Retina (tissue), 1 donor: ENCODE results near the gene AJUBA.
"Not testable (repeated sequence)": the region's sequence is repeated elsewhere in the genome, so short reads cannot be mapped to it uniquely, and the experiment has no call there.

Experiments used
- DNase-seq: peaks from one replicate; pipeline ENCODE4 v3.0.0-alpha.2; 2016

AJUBA gene

GRCh38 chr14:23006188-23006534 is 23.8 kb upstream of the AJUBA start:
- DNase-seq = no peak

GRCh38 chr14:23005451-23006187 is 23.3 kb upstream of the AJUBA start:
- DNase-seq = no peak

DNA sequence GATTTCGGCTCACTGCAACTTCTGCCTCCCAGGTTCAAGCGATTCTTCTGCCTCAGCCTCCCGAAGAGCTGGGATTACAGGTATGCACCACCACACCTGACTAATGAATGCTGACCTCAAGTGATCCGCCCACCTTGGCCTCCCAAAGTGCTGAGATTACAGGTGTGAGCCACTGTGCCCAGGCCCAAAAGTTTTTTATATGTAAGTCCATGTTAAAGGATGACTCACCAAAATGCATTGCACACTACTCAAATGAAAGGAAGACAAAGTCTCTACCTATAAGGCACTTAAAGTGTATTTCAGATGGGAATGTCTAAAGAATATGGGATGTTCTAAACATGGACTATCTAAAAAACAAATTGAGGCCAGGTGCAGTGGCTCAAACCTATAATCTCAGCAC is 21.9 kb upstream of the AJUBA start:
- not testable (repeated sequence) for DNase-seq

DNA sequence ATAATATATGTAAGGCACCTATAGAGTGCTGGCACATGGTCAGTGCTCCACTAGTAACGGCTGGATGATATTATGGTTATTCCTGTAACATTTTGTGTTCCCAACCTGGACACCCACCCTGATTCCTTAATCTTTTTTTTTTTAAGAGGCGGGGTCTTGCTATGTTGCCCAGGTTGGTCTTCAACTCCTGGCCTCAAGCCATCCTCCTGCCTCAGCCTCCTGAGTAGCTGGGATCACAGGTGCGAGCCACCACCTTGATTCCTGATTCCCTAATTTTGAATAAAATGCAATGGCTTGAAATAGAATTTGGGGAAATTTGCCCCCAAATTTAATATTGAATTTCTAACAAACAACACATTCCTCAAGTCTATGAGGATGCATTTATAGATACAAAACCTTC is 20.2 kb upstream of the AJUBA start:
- no peak for DNase-seq

DNA sequence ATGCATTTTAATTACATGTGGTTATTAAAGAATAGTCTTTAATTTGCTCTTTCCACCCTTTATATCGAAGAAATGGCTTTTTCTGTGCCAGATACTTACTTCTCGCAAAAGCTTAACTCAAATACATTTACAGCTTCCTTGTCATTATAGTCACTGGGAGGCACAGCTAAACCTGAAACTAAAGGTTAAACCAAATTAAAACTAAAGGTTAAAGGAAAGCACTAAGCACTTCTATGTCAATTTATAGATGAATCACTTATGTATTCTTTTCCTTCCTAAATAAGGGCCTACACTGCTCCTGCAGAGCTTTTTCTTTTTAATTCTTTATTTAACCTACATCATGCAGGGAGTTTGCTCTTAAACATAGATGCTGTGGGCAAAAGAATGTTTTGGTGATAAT is 18.5 kb upstream of the AJUBA start:
- no peak for DNase-seq

GRCh38 chr14:22998329-22999012 is 16.1 kb upstream of the AJUBA start:
- no peak for DNase-seq

DNA sequence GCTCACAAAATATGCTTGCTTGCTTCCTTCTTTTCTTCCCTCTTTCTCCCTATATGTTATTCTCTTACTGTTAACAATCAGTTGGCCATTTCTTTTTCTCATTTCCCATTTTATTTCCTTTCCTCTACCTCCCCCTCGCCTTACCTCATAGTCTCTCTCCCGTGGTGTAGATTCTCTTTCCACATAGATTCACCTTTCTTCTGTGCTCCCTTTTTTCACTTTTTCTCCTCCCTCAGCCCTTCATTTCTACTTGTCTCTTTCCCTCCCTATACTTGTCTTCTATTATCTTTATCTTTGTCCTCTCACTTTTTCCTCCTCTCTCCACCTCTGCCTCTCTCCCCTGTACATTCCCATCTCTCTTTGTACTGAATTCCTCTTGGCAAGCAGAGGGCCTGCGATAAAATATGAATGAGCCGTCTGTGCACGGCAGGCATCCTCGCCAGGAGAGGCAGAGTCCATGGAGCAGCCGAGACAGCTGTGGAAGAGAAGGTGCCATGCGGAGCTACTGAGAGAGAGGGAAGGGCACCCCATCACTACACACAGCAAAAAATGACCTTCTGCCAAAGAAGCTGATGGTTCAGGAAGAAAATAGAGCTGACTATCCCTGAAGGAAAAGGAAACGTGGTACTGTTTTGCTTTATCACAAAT is 15.4 kb upstream of the AJUBA start:
- DNase-seq = no peak

DNA sequence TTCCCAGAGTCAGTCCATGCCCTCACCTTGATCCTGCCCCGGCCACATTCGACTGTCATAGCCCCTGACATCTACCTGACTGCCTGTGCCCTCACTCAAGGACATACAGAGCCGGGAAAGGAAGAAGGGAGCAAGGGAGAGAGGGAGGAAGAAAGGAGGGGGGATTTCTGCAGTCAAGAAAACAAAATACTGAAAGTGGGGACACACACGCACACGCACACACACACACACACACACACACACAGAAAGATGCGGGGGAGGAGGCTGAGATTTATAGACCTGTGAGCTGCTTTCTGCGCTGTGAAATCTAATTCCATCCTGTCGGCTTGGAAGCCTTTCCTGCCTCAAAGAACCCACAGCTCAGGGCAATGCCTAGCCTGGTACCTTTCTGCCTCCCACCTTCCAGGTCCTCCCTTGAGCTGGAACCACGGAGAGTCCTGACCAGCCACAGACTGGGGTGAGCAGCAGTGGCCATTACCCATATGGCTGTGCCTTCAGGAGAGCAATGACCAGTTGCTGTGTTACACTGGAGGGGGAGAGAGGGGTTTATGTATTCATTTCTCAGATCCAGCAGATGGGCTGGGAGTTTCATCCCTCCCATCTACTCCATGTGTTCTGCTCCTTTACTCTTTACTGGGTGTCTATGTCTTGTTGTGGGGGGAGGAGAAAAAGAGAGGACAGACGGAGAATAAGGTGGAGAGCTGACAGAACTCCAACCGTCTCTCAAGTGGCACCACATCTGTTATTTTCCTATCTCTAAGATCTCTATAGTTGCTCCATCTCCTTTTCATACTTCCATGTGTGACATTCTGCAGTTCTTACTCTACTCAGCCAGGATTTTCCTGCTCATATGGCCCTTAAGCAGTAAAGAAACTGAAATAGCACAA is 14.7 kb upstream of the AJUBA start:
- DNase-seq = no peak

DNA sequence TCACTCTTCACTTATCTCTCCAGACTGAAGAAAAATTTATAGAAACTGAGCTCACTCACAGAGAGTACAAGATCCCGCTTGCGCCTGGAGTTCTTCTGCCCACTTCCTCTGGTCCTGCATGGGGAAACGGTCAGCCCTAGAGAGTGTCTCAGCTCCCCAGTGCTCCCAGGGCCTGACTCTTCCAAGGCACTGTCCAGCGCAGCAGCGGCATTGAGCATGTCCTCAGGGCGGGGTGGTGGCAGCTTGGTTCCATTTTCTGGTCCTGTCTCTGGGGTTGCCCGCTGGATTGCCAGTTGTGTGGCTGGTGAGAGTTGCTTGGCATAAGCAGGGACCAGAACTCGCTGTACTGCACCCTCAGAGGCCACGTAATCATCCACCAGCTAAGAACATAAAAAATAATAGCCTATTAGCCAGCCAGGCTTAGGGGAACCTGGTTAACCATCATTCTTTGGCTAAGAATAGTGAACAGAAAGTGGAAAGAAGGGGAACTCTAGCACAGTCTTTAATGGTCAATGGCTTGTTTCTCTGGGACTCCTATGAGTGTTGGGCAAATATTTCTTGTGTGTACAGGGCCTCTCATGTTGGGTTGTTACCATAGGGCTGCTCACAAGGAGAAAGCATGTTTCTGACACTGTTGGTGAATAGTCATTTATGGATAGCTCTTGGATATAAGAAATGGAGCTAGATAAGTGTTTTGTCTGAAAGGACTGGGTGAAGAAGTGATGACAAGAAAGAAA is 13.7 kb upstream of the AJUBA start:
- no peak for DNase-seq

DNA sequence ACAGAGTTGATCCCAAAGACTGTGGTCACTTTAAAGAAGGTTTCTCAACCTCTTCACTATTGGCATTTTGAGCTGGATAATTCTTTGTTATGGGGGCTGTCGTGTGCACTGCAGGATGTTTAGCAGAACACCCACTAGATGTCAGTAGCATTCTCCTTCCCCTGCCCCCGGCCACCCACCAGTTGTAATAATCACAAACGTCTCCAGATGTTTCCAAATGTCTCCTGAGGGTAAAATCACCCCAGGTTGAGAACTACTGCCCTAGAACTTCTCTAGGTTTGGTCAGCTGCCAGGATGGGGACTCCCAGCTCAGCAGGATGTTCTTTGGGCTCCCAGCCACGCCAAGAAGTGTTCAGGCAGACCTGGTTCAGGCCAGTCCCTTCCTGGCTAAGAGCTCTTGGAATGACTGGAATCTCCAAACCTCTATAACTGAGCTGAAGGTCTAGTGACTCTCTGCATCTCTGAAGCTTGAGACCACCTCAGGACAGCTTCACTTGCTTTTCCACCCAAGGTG is 12.5 kb upstream of the AJUBA start:
- DNase-seq = peak; percentile 69

- no peak for DNase-seq
These were observed 11.2 kb upstream of the AJUBA start for GRCh38 chr14:22993517-22993916.

- no peak for DNase-seq
These were observed 9.5 kb upstream of the AJUBA start for GRCh38 chr14:22991852-22992251.

GRCh38 chr14:22987291-22987690 is 4.9 kb upstream of the AJUBA start:
- DNase-seq = no peak

- peak; percentile 78 for DNase-seq
These were observed 4.2 kb upstream of the AJUBA start for GRCh38 chr14:22986508-22987054.

DNA sequence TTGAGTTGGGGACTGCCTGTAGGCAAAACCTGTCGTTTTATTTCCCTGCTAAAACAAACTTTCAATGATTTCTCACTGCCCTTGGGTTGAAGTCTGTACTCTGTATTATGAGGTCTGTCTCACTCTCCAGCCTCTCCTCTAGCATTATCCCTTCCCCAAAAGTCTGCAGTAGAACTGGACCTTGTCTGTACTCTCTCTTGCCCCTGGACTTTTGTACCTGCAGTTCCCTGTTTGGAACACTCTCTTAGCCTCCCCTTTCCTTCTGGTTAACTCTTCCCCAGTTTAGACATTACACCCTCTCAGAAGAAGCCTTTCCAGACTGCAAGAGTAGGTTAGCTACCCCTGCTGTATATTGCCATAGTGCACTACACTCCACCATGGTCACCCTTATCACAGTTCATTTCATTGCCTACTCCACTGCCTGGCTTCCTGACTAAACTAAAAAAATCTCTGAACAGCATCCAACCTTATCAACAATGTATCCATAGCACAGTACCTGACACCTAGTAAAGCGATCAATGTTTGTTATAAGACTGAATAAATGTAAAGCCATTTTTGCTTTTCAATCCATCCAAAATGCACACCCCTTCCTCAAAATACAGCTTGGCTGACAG is 3.6 kb upstream of the AJUBA start:
- DNase-seq = no peak

GRCh38 chr14:22984959-22985658 is 2.8 kb upstream of the AJUBA start:
- no peak for DNase-seq

GRCh38 chr14:22981876-22982476 is 375 bp downstream of the AJUBA start:
- DNase-seq = peak; percentile 78

DNA sequence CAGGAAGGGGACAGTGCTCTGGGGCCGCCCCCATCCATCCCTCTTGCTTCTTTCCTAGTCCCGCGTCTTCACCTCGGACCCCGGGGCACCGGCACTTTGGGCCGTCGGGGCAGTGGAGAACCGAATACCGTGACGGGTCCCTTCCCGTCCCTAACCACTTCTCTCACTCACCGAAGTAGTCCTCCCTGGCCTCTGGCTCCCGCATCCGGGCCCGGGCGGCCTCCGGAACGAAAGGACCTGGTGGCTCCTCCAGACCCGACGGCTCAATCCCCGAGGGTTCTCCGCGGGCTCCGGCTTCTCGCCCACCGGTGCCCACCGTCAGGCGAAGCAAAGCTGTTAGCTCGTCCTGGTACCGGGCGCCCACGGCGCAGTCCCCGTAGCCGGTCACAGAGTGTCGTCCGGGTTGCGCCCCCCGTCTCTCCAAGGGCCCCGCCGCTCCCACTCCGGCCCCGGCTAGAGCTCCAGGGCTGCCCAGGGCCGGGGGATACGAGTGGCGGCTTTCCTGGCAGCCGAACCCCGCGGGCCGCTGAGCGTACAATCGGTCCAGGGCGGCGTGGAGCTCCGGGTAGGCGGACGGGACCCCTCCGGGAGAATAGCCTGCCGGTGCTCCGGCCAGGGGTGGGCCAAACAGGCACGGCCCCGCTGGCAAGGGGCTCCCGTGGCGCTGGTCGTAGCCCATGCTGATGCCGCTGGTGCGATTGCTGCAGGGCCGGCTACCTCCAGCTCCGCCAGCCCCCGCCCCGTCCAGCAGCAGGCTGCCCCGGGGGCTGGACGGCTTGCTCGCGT is 1.1 kb downstream of the AJUBA start:
- DNase-seq = peak; percentile 65

DNA sequence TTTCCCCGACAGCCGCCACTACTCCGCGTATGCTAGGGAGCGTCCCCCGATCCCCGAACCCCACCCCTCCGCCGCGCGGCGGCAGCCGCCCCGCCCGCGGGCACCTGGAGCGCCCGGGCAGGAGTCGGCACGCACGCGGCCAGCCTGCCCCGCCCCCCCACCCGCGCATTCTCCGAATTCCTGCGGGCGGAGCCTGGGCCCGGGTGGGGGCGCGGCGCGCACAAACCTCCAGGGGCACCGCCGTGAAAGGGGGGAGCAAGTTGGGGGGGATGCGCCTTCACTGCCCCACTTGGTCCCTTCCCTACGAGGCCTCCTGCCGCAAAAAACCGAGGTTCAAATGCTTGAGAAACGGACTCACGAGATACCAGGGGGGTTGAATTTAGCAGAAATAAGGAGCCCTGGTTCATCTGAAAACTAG is 1.7 kb downstream of the AJUBA start:
- DNase-seq = no peak
